K562 (cell line): ENCODE measurements around the gene SP4. TPM values are rescaled to one million over a fixed set of nuclear protein-coding genes. Genes with fewer than 3 reads are reported as not detected.
A peak's percentile ranks its signal among the peaks of the same experiment; 100 is the strongest.

ENCODE experiments used
- ATAC-seq: fragments of 200-7000 bp; cut with Tn5 transposase; 3 replicates; pipeline ENCODE4 v1.9.1; 2020; ENCODE audit warnings: moderate library complexity
- BruUV-seq: library from RNA; stranded (reverse); fragments of 400-500 nt; replicated peaks from 2 replicates; lab custom pipeline; 2021; lab: Mats Ljungman, UMichigan
- CTCF ChIA-PET: fragments of 300-600 bp; formaldehyde crosslinking; extraction: SDS; loops from one replicate; lab custom pipeline; 2021; ENCODE audit warnings: low intra/inter-chr PET ratio; lab: Yijun Ruan, JAX
- POLR2A ChIA-PET: fragments of 300-600, 350-650 bp; sonication (Branson Sonifier 250); formaldehyde crosslinking; extraction: SDS; loops from one replicate; lab custom pipeline; 2021; ENCODE audit warnings: antibody characterized with exemption, inconsistent platforms; lab: Yijun Ruan, JAX
- DNase-seq, 4 experiments: peaks; one replicate each; pipeline versions ENCODE4 v3.0.0 to v3.0.0-alpha.2; 2011 to 2018; ENCODE audit warnings: low spot score in 3 of 4, mixed read lengths in 3 of 4; ENCODE audit errors: extremely low read depth in 1 of 4
- FAIRE-seq: peaks from 2 replicates; lab custom pipeline; 2011; peaks lifted over from hg19 to GRCh38; lab: Jason Lieb, UNC
- H2AFZ ChIP-seq: 2 replicates; pipeline ENCODE4 v1.6.0; 2011; ENCODE audit warnings: low read depth, low read length, control low read depth, inconsistent platforms
- H3K27ac ChIP-seq: fragments of 200-600 bp; 3 replicates; pipeline ENCODE4 v1.8.0; 2011; ENCODE audit warnings: low read depth, mild to moderate bottlenecking, control low read depth, inconsistent platforms, low read length, moderate library complexity, mixed read lengths; ENCODE audit errors: extremely low read depth
- H3K27me3 ChIP-seq, 2 experiments: fragments of 300-600 bp in 1 of 2; 2 replicates in 1 of 2; 3 replicates in 1 of 2; pipeline versions ENCODE4 v1.6.0 to v1.8.0; 2011; ENCODE audit warnings: inconsistent platforms in 2 of 2, low read length in 2 of 2, mild to moderate bottlenecking in 1 of 2, mixed read lengths in 1 of 2, moderate library complexity in 1 of 2; ENCODE audit not compliant: control insufficient read depth in 2 of 2, insufficient read depth in 2 of 2
- H3K36me3 ChIP-seq: fragments of 300-600 bp; 3 replicates; pipeline ENCODE4 v1.8.0; 2011; ENCODE audit warnings: mild to moderate bottlenecking, low read length, inconsistent platforms; ENCODE audit not compliant: control insufficient read depth, insufficient read depth
- H3K4me1 ChIP-seq, 2 experiments: fragments of 200-600 bp in 1 of 2; replicated peaks in 1 of 2; 2 replicates in 1 of 2; 3 replicates in 1 of 2; pipeline versions ENCODE4 v1.5.1 to v1.8.0; 2011; ENCODE audit warnings: inconsistent platforms in 2 of 2, low read length in 2 of 2, mild to moderate bottlenecking in 1 of 2, mixed read lengths in 1 of 2, moderate library complexity in 1 of 2; ENCODE audit not compliant: control insufficient read depth in 2 of 2, insufficient read depth in 2 of 2
- H3K4me2 ChIP-seq: 2 replicates; pipeline ENCODE4 v1.6.1; 2011; ENCODE audit warnings: low read length, control low read depth, inconsistent platforms, mixed read lengths; ENCODE audit not compliant: insufficient read depth
- H3K4me3 ChIP-seq: fragments of 200-600 bp; sonication (generic), shearing (Covaris generic); 2 replicates; pipeline ENCODE4 v1.5.1; 2016; ENCODE audit warnings: control low read depth, inconsistent platforms
- H3K79me2 ChIP-seq: fragments of 200-600 bp; 3 replicates; pipeline ENCODE4 v1.8.0; 2011; ENCODE audit warnings: low read length, inconsistent platforms; ENCODE audit not compliant: control insufficient read depth, insufficient read depth
- H3K9ac ChIP-seq, 2 experiments: 2 replicates each; pipeline versions ENCODE4 v1.6.0 to v1.6.1; 2011; ENCODE audit warnings: low read depth in 2 of 2, low read length in 2 of 2, control low read depth in 1 of 2, inconsistent platforms in 1 of 2, mild to moderate bottlenecking in 1 of 2, mixed read lengths in 1 of 2; ENCODE audit not compliant: insufficient read depth in 1 of 2
- H3K9me1 ChIP-seq: one replicate; pipeline ENCODE4 v1.6.0; 2011; ENCODE audit warnings: inconsistent platforms, mild to moderate bottlenecking, low read length, moderate library complexity; ENCODE audit not compliant: control insufficient read depth, insufficient read depth
- H3K9me3 ChIP-seq: replicated peaks from 2 replicates; pipeline ENCODE4 v1.5.1; 2011; ENCODE audit warnings: low read depth, low read length, inconsistent platforms; ENCODE audit not compliant: control insufficient read depth, insufficient read depth
- H4K20me1 ChIP-seq: replicated peaks from 2 replicates; pipeline ENCODE4 v1.6.1; 2011; ENCODE audit warnings: low read length, inconsistent platforms, mixed read lengths; ENCODE audit not compliant: control insufficient read depth, insufficient read depth
- IRF9 ChIP-seq: fragments of 450-650 bp; IDR thresholded peaks from 2 replicates; pipeline ENCODE4 v1.6.1; 2016; ENCODE audit warnings: missing biosample characterization, missing genetic modification characterization
- RFX1 ChIP-seq: fragments of 450-650 bp; IDR thresholded peaks from 2 replicates; pipeline ENCODE4 v1.6.1; 2016; ENCODE audit warnings: mild to moderate bottlenecking, moderate library complexity
- ZSCAN29 ChIP-seq: fragments of 450-650 bp; IDR thresholded peaks from 2 replicates; pipeline ENCODE4 v1.6.1; 2017
- WGBS: fragments of 100-300 bp; shearing (Covaris generic); methylation state at CpG from one replicate; pipeline ENCODE4 v1.1.6; 2016; ENCODE audit warnings: low coverage, mixed read lengths; ENCODE audit not compliant: insufficient coverage; ENCODE audit errors: missing lambda C conversion rate; 5-methylcytosine and 5-hydroxymethylcytosine counted together
- in situ Hi-C: fragments of 300-500 bp; cut with MboI; formaldehyde crosslinking; loops from 4 replicates; pipeline ENCODE4 v1.15.0; 2018; ENCODE audit warnings: inconsistent platforms, mixed read lengths
- intact Hi-C: fragments of 100-400 bp; cut with micrococcal nuclease; formaldehyde crosslinking; loops from 2 replicates; pipeline ENCODE4 v1.14.2; 2022
- polyA plus RNA-seq, 8 experiments: library from polyadenylated mRNA; depleted of rRNA in 4 of 8; stranded (reverse) in 5 of 8; unstranded in 3 of 8; fragments of >200 nt; fragmentation: Nextera tagmentation in 2 of 8; fragmentation: Illumina TruSeq in 1 of 8; extraction: Ambion mirVana in 2 of 8; extraction: Trizol in 1 of 8; gene quantifications; 2 replicates each; pipeline versions ENCODE4 v1.2.1 to v1.2.3, GENCODE V29; 2011 to 2014; ENCODE audit warnings: inconsistent platforms in 1 of 8, missing spikeins in 1 of 8
- total RNA-seq, 7 experiments: library from RNA; depleted of rRNA in 6 of 7; stranded (reverse); fragments of >200 nt in 6 of 7; fragmentation: Illumina TruSeq in 2 of 7; extraction: Trizol in 2 of 7; gene quantifications; 2 replicates each; pipeline versions ENCODE4 v1.2.1 to v1.2.3, GENCODE V29; 2011 to 2021; ENCODE audit warnings: low replicate concordance in 1 of 7
- TF ChIP-seq, protein P1 (sequence below), 3 experiments: fragments of 200-800 bp in 1 of 3; sonication (Bioruptor generic) in 1 of 3; sonication (generic) in 1 of 3; formaldehyde crosslinking in 1 of 3; IDR thresholded peaks; 2 replicates each; pipeline versions ENCODE4 v1.6.1 to v1.8.0; 2016 to 2022; ENCODE audit warnings: mild to moderate bottlenecking in 2 of 3, missing compliant biosample characterization in 2 of 3, missing genetic modification characterization in 2 of 3, missing genetic modification reagents in 1 of 3
- TF ChIP-seq, protein P2 (sequence below): sonication (generic); formaldehyde crosslinking; IDR thresholded peaks from 2 replicates; pipeline ENCODE4 v1.8.0; 2022; ENCODE audit warnings: missing genetic modification reagents, mild to moderate bottlenecking, moderate library complexity, borderline replicate concordance

The SP4 gene
- total and polyA plus RNA-seq, 9 of the 15 experiments (the other 6 are each of a cell fraction or from before 2014, with no cell fraction given), result 2.4 to 9.4 (median 4.5) TPM

GRCh38 chr7:21538936-21539495, 111.1 kb downstream of the SP4 start (continued):
- TF ChIP-seq IRF9, result no peak
- TF ChIP-seq, protein P1, sequence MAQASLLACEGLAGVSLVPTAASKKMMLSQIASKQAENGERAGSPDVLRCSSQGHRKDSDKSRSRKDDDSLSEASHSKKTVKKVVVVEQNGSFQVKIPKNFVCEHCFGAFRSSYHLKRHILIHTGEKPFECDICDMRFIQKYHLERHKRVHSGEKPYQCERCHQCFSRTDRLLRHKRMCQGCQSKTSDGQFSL (CRISPR knock-in tag; IDR thresholded peaks at IDR 0.05), result no peak
- TF ChIP-seq, protein P1 (tag; IDR thresholded peaks at IDR 0.05), result no peak

DNA sequence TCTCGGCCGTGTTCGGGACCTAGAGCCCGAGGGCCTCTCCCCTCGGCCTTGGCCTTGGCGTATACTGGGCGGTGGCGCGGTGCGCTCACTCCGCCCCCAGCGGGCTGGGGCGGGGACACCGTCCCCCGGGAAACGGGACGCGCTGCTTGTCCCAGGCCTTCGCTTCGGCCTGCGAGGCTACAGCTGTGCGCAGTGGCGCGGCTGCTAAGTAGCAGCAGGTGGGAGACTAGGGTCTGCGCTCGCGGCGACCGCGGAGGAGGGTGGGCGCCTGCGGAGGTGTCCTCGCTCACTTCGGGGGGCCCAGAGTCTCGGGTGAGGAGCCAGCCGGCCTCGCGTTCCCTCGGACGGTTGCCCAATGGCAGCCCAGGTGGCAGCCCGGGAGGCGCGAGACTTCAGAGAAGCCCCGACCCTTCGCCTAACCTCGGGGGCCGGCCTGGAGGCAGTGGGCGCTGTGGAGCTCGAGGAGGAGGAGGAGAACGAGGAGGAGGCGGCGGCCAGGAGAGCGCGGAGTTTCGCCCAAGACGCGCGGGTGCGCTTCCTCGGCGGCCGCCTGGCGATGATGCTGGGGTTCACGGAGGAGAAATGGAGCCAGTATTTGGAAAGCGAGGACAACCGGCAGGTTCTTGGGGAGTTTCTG, 115.1 kb downstream of the SP4 start, which contains the start of gene DNAH11:
TSS of gene DNAH11 (plus strand) at position 149 of the 637 bp plus-strand sequence. CDS start at position 356, 207 bp downstream.
- Histone ChIP-seq H3K9me3 (no peaks in the 10 kb centered on the region), H3K36me3 (no peaks in the 10 kb centered on the region), H3K79me2 (no peaks in the 10 kb centered on the region), H3K9ac (no peak within 1 kb of the TSS; a peak in 1 of 4 replicates), H3K27ac (no peak within 1 kb of the TSS), H3K4me1 (peaks cover 0 to 11% of the 10 kb centered on the region in 2 experiments; a peak in 2 of 5 replicates), H3K9me1 (no peaks in the 10 kb centered on the region), H4K20me1 (no peaks in the 10 kb centered on the region), H2AFZ (0 out of 2 replicates have a peak within 1 kb of the TSS, but pooled peaks have one; percentile 23), H3K4me2 (peak within 1 kb of the TSS; percentile 33), H3K4me3 (peak within 1 kb of the TSS; percentile 6; the same call in 1 of the 2 replicates), H3K27me3 (peaks cover 25 to 29% of the 10 kb centered on the region in 2 experiments)
- WGBS, result 7% methylated on average over 25 of the region's 66 CpGs
- TF ChIP-seq, protein P2, sequence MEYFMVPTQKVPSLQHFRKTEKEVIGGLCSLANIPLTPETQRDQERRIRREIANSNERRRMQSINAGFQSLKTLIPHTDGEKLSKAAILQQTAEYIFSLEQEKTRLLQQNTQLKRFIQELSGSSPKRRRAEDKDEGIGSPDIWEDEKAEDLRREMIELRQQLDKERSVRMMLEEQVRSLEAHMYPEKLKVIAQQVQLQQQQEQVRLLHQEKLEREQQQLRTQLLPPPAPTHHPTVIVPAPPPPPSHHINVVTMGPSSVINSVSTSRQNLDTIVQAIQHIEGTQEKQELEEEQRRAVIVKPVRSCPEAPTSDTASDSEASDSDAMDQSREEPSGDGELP (CRISPR knock-in tag), result peak; percentile 57
- TF ChIP-seq RFX1 (peak; percentile 50; the same call in 1 of the 2 replicates), ZSCAN29 (no peak)
- BruUV-seq, result no TSS peak
- ChIA-PET CTCF (no interaction called here), POLR2A (no interaction called here)
- in situ Hi-C loops, result no loop called here
- peak; percentile 98 for ATAC-seq
- no peak for FAIRE-seq
- DNase-seq, result peak; percentile 23 to 45 (median 34)
- intact Hi-C loops, result no loop called here
